HG03135 (cell line): ENCODE data around the gene NPIPB2.

Source experiments
- ATAC-seq: cut with Tn5 transposase; IDR thresholded peaks from one replicate; pipeline ENCODE4 v1.9.1; 2021; ENCODE audit warnings: mild to moderate bottlenecking, moderate library complexity; ENCODE audit not compliant: unreplicated experiment

NPIPB2 gene

DNA sequence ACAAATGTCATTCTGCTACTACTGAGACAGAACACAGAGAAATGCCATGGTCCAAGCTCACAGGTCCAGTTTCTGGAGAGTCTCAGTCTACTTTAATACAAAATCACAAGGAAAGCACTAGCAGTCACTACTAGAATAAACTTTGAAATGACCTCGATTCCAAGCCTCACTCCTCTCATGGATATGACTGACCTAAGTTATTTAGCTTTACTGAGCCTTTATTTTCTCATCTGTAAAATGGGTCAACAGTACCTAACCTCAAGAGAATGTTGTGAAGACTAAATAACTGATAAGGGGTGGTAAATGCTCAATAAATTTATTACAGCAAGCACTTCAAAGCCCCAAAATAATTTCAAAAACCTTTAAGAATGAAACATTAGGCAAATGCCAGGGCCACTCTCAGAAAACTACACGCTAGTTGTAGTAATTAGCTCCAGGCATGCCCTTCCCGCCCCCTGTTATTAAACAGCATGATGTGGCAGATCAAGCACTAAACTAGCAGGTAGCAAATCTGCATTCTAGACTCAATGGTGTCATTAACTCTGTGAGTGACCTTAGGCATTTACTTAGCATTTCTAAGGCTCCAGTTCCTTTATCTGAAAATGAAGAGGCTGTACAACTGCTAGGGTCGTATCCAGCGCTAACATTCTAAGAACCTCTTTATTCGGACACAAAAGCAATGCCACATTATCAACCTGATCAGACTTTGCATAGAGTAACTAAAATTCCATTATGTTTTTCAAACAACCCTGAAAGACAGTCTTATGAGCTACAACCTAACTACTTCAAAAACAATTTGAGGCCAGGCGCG is 34.5 kb downstream of the NPIPB2 start:
- no peak for ATAC-seq

DNA sequence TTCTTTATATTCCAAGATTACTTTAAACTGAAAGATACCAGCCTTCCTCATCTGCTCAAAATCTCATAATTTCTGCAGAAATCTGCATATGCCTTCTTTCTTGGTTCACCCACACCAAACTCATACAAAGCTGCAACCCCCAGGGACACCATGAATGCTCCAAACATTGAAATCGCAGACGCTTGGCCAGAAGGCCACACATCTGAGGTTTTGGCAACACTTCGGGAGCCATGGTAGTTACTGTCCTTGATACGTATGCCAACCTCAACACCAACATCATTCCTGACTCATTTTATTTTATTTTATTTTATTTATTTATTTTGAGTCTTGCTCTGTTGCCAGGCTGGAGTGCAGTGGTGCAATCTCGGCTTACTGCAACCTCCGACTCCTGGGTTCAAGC is 37.9 kb downstream of the NPIPB2 start:
- no peak for ATAC-seq

DNA sequence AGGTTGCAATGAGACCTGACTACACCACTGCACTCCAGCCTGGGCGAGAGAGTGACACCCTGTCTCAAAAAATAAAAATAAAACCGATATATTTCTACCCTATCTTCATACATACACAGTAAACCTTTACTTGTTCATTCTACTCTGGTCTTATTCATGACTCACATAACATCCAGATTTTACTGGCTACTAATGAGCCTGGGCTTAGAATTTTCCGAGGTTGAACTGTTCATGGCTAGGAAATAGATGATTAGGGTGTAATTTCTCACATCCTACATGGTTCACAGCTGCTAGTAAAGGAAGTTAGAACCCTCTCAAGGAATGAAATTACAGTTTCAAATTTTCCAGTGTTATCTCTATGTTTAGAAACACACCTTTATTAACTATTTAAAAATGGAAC is 40.8 kb downstream of the NPIPB2 start:
- ATAC-seq: no peak

DNA sequence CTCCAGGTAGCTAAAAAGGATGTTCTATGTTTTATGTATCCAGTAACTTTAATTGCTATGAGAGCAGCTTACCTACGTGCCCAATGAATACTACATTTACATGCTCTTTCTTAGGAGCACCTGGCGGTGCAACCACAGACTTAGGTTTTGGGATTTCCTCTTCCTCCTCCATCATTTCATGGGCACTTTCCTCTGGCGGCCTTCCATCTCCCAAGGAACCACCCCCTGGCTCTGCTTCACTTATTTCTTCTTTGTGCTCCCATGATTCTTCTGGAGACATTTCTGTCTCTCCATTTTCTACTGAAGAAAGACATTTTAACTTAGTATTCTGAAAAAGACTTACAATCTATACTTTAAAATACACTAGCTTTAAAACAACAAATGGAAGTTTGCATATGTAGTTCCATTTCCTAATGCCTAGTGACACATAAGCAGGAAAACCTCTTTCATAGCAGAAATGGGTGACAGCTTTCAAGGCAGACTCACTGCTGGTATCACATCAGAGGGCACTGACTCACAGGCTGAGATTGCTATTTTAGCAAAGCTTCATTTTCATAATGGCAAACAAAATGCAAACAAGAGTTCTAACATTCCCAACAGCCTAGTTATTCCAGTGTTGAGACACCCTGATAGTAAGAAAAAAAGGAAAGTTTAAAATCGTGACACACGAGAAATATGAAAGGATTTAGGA is 45.2 kb downstream of the NPIPB2 start:
- no peak for ATAC-seq

DNA sequence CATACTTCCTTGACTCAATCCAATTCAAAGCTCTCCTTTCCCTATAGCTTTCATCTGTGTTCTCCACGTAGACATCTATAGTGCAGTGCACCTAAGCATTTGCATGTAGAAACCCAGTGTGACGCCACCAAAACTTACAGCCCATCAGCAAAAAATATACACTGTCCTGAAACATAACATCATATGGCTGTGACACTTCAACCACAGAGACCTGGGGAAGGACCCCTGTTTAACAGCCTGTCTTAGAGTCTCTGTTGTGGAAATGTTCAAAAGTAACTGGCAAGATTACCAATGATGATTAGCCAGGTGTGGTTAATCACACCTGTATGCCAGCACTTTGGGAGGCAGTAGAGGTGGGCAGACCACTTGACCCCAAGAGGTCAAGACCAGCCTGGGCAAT is 48.3 kb downstream of the NPIPB2 start:
- no peak for ATAC-seq

DNA sequence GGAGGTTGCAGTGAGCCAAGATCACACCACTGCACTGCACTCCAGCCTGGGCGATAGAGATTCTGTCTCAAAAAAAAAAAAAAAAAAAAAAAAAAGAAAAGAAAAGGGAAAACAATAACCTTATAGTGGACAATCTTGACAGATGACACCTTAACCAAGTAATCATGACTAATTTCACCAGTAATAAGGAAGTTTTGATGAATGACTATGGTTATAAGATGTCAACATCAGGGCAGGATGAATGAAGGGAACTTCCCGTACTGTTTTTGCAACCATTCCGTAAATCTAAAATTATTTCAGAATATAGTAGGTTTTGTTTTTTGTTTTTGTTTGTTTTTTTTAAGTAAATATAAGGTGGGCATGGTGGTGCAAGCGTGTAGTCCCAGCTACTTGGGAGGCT is 49.1 kb downstream of the NPIPB2 start:
- ATAC-seq: no peak

DNA sequence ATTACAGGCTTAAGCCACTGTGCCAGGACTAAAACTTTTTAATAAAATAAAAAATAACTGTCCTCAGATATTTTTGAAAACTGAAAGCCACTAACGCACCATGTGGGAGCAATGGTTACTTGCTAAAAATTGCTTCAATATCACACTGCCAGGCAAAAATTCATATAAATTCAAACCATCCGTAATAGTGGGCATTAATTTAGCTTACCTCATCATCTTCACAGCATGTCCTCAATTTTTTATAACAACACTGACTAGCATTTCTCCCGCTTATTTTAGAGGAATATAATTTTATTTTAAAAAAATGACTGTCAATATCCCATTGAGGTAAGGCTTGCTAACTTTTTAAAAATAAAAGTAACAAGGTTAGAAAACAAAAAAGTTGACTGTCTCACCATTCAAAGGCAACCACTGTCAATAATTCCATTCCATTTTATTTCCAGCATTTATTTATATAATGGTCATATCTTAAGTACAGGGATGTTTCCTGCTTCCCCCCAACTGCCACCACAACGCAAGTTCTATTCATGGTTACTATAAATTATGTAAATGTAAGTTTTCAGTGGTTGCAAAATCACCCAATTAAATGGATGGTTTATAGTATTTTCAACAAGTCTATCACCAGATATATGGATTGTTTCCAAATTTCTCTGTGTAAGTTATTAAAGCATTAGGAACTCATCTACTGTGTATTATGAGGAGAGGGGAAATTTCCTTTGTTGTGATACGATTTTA is 51.4 kb downstream of the NPIPB2 start:
- ATAC-seq: no peak

DNA sequence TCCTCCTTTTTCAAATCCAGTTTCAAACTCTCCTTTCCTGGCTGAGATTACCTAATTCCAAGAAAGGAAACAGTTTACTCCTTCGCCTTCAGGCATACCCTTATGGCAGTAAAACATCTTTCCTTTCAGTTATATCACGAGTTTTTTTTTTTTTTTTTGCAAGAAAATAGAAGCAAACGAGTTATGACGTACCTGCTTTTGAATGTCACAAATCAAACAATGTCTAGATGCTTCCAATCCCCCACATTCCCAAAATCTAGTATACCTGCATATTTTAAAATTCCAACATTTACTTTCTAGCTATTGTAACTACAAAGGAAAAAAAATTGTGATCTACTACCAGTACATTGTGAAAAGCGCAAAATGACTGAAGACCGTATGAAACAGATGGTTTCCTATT is 55.0 kb downstream of the NPIPB2 start:
- no peak for ATAC-seq

DNA sequence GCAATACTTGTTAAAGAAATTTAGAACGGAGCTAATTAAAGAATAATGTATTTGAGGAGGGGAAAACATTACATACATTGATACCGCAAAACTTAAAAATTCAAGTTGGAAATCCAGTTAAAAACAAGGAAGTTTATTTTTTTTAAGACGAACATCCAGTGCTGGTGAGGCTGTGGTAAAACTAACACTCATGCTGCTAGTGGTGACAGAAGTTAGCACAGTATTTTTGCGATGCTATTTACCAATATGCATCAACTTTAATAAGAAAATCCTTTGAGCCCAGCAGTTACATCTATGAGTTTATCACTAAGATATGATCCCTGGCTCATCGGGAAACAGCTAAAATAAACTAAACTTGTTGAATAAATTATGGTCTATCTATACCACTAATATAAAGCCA is 57.8 kb downstream of the NPIPB2 start:
- no peak for ATAC-seq

DNA sequence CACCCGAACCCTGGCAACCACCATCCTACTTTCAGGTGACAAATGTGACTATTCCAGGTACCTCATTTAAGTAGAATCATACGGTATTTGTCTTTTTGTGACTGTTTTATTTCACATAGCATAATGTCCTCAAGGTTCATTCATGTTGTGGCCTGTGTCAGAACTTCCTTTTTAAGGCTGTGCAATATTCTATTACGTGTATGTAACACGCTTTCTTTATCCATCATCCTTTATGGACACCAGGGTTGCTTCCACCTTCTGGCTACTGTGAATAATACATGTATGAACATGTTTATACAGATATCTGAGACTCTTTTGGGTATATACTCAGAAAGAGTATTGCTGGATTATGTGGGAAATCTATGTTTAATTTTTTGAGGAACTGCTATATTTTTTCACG is 61.8 kb downstream of the NPIPB2 start:
- no peak for ATAC-seq

DNA sequence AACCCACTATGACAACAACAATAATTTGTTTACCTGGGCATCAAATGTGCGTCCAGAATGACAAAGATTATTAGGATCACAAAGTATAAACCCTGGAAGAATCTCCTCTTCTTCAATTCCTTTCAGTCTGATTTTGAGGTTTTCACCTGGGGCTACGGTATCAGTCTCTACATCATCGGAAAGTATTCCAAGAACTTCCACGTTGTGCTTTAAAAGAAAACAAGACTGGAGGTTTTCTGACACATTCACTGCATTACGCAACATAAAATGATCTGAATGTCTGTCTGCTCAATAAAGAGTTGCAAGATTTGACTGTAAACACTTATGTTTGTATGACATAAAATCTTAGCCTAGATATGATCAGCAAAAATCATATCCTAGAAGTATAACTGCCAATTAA is 64.5 kb downstream of the NPIPB2 start:
- no peak for ATAC-seq
